IMR-90 (cell line): Measurements from ENCODE around the gene CTCF. TPM values are rescaled to one million over a fixed set of nuclear protein-coding genes. Genes with fewer than 3 reads are reported as not detected.

Experiments used
- ATAC-seq: fragments of 200-7000 bp; cut with Tn5 transposase; 2 replicates; pipeline ENCODE4 v1.9.1; 2020; ENCODE audit warnings: low read depth, mild to moderate bottlenecking, moderate library complexity
- BruUV-seq: library from RNA; stranded (reverse); fragments of 400-500 nt; replicated peaks from 2 replicates; lab custom pipeline; 2021; lab: Mats Ljungman, UMichigan
- CTCF ChIA-PET: fragments of 300-600 bp; formaldehyde crosslinking; extraction: SDS; loops from one replicate; lab custom pipeline; 2021; ENCODE audit warnings: antibody characterized with exemption; lab: Yijun Ruan, JAX
- POLR2A ChIA-PET: fragments of 300-600 bp; sonication (Branson Sonifier 250); formaldehyde crosslinking; loops from one replicate; lab custom pipeline; 2022; ENCODE audit warnings: antibody characterized with exemption; ENCODE audit not compliant: unreplicated experiment; lab: Charles Lee
- DNase-seq: peaks from one replicate; pipeline ENCODE4 v3.0.0; 2013
- H2AFZ ChIP-seq: replicated peaks from 2 replicates; pipeline ENCODE3; 2013; ENCODE audit warnings: low read length, mild to moderate bottlenecking; ENCODE audit not compliant: poor library complexity
- H2AK5ac ChIP-seq: 2 replicates; pipeline ENCODE4 v1.6.1; 2013; ENCODE audit warnings: low read depth, low read length, inconsistent platforms
- H2AK9ac ChIP-seq: replicated peaks from 2 replicates; pipeline ENCODE3; 2013; ENCODE audit warnings: mild to moderate bottlenecking, low read depth, low read length, moderate library complexity; ENCODE audit not compliant: poor library complexity
- H2BK120ac ChIP-seq: 2 replicates; pipeline ENCODE4 v1.6.1; 2013; ENCODE audit warnings: low read depth, low read length, inconsistent platforms
- H2BK15ac ChIP-seq: 3 replicates; pipeline ENCODE4 v1.6.1; 2013; ENCODE audit warnings: low read depth, low read length, inconsistent platforms
- H2BK20ac ChIP-seq: 2 replicates; pipeline ENCODE4 v1.6.1; 2013; ENCODE audit warnings: low read depth, mild to moderate bottlenecking, inconsistent platforms, low read length, moderate library complexity
- H2BK5ac ChIP-seq: 2 replicates; pipeline ENCODE4 v1.6.1; 2013; ENCODE audit warnings: mild to moderate bottlenecking, low read depth, low read length, inconsistent platforms; ENCODE audit not compliant: poor library complexity, severe bottlenecking
- H3K14ac ChIP-seq: replicated peaks from 2 replicates; pipeline ENCODE4 v1.6.1; 2013; ENCODE audit warnings: low read depth, low read length, inconsistent platforms
- H3K18ac ChIP-seq: 2 replicates; pipeline ENCODE4 v1.6.1; 2013; ENCODE audit warnings: low read depth, low read length, control low read depth
- H3K23ac ChIP-seq: 2 replicates; pipeline ENCODE4 v1.6.1; 2013; ENCODE audit warnings: low read depth, low read length, inconsistent platforms
- H3K27ac ChIP-seq: 2 replicates; pipeline ENCODE4 v1.5.1; 2013; ENCODE audit warnings: mild to moderate bottlenecking, control low read depth, low read length; ENCODE audit not compliant: insufficient read depth
- H3K27me3 ChIP-seq: 2 replicates; pipeline ENCODE4 v1.6.1; 2013; ENCODE audit warnings: low read length; ENCODE audit not compliant: control insufficient read depth, insufficient read depth
- H3K36me3 ChIP-seq: 2 replicates; pipeline ENCODE4 v1.6.1; 2013; ENCODE audit warnings: low read length, mixed read lengths; ENCODE audit not compliant: control insufficient read depth, insufficient read depth
- H3K4ac ChIP-seq: 2 replicates; pipeline ENCODE4 v1.6.1; 2013; ENCODE audit warnings: low read depth, low read length, inconsistent platforms
- H3K4me1 ChIP-seq: 2 replicates; pipeline ENCODE4 v1.6.1; 2013; ENCODE audit warnings: low read length, mixed read lengths; ENCODE audit not compliant: control insufficient read depth, insufficient read depth
- H3K4me2 ChIP-seq: 2 replicates; pipeline ENCODE4 v1.6.1; 2013; ENCODE audit warnings: low read depth, mild to moderate bottlenecking, control low read depth, low read length, moderate library complexity
- H3K4me3 ChIP-seq: 2 replicates; pipeline ENCODE4 v1.5.1; 2013; ENCODE audit warnings: low read depth, mild to moderate bottlenecking, control low read depth, low read length, moderate library complexity; ENCODE audit not compliant: insufficient read depth
- H3K56ac ChIP-seq: 2 replicates; pipeline ENCODE4 v1.6.1; 2013; ENCODE audit warnings: low read length, inconsistent platforms; ENCODE audit not compliant: insufficient read depth; ENCODE audit errors: extremely low read depth
- H3K79me1 ChIP-seq, 2 experiments: 2 replicates each; pipeline ENCODE4 v1.6.1; 2013; ENCODE audit warnings: low read length in 2 of 2, inconsistent platforms in 1 of 2, low read depth in 1 of 2
- H3K9ac ChIP-seq: 2 replicates; pipeline ENCODE4 v1.6.1; 2013; ENCODE audit warnings: low read depth, low read length, control low read depth
- H3K9me1 ChIP-seq: 2 replicates; pipeline ENCODE4 v1.6.1; 2013; ENCODE audit warnings: low read length, inconsistent platforms; ENCODE audit not compliant: insufficient read depth
- H3K9me3 ChIP-seq: 2 replicates; pipeline ENCODE4 v1.6.1; 2013; ENCODE audit warnings: low read length; ENCODE audit not compliant: control insufficient read depth, insufficient read depth
- H4K20me1 ChIP-seq: 2 replicates; pipeline ENCODE4 v1.6.1; 2013; ENCODE audit warnings: low read length, inconsistent platforms; ENCODE audit not compliant: insufficient read depth
- H4K5ac ChIP-seq: 2 replicates; pipeline ENCODE4 v1.6.1; 2013; ENCODE audit warnings: mild to moderate bottlenecking, low read depth, low read length, control low read depth
- H4K8ac ChIP-seq, 2 experiments: 2 replicates each; pipeline ENCODE4 v1.6.1; 2013; ENCODE audit warnings: low read depth in 2 of 2, low read length in 2 of 2, control low read depth in 1 of 2, inconsistent platforms in 1 of 2
- H4K91ac ChIP-seq: 2 replicates; pipeline ENCODE4 v1.6.1; 2013; ENCODE audit warnings: low read depth, low read length, inconsistent platforms; ENCODE audit not compliant: insufficient read depth
- FOS ChIP-seq: fragments of 150-350 bp; IDR thresholded peaks from 2 replicates; pipeline ENCODE4 v1.6.1; 2016; ENCODE audit warnings: low read depth, low read length
- RAD21 ChIP-seq: IDR thresholded peaks from 2 replicates; pipeline ENCODE4 v1.6.1; 2012; ENCODE audit warnings: low read length, improper control_type of control experiment
- RCOR1 ChIP-seq: IDR thresholded peaks from 2 replicates; pipeline ENCODE4 v1.6.1; 2012; ENCODE audit warnings: mild to moderate bottlenecking, low read length, improper control_type of control experiment; ENCODE audit not compliant: insufficient replicate concordance
- dilution Hi-C: fragments of 300-500 bp; cut with HindIII; formaldehyde crosslinking; loops from one replicate; pipeline ENCODE4 v1.14.3; 2018; ENCODE audit warnings: low sequenced_read_pairs; ENCODE audit not compliant: unreplicated experiment
- in situ Hi-C: fragments of 300-500 bp; cut with MboI; formaldehyde crosslinking; loops from 3 replicates; pipeline ENCODE4 v1.14.3; 2019; ENCODE audit warnings: low sequenced_read_pairs, inconsistent platforms, mixed read lengths
- intact Hi-C: fragments of 100-400 bp; cut with micrococcal nuclease; formaldehyde crosslinking; loops from 2 replicates; pipeline ENCODE4 v1.10.0; 2022
- polyA plus RNA-seq, 3 experiments: library from polyadenylated mRNA; depleted of rRNA; stranded (reverse); fragments of >200 nt; gene quantifications; 2 replicates each; pipeline ENCODE4 v1.2.3, GENCODE V29; 2012; ENCODE audit warnings: low replicate concordance in 1 of 3
- total RNA-seq: library from RNA; depleted of rRNA; stranded (reverse); fragments of >200 nt; gene quantifications from 2 replicates; pipeline ENCODE4 v1.2.3, GENCODE V29; 2012

The CTCF gene
- total and polyA plus RNA-seq, 2 of the 4 experiments (the other 2 are of a cell fraction), result 16.1 to 22.8 TPM

DNA sequence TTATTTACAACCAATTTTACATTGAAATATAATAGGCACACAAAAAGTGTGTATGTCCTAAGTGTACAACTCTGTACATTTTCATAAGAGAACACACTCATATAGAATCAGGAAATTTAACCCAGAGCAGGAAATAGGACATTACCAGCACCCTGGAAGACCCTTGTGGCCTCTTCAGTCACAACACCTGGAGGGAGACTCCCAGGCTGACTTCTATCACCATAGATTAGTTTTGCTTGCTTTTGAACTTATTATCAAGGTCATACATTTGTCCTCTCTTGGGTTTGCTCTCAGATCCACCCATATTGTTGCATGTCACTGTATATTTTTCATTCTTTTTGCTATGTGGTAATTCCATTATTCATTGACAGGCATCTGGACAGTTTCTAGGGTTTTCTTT, 27.9 kb upstream of the CTCF start:
- Histone ChIP-seq H3K14ac (no peak overlapping the region), H2BK120ac (no peak overlapping the region), H4K91ac (no peak overlapping the region), H3K23ac (no peak overlapping the region), H3K9me3 (no peaks in the 10 kb centered on the region), H2BK5ac (no peak overlapping the region), H3K4ac (no peak overlapping the region), H2AFZ (no peak overlapping the region), H3K4me2 (no peak overlapping the region), H3K18ac (no peak overlapping the region), H3K27me3 (no peaks in the 10 kb centered on the region), H3K56ac (no peak overlapping the region), H3K4me3 (no peak overlapping the region), H4K20me1 (peaks cover 86% of the 10 kb centered on the region), H2BK20ac (no peak overlapping the region), H3K36me3 (peaks cover 9% of the 10 kb centered on the region), H3K79me1 (peaks cover 39 to 90% of the 10 kb centered on the region in 2 experiments), H3K9ac (no peak overlapping the region), H2BK15ac (no peak overlapping the region), H2AK5ac (no peak overlapping the region), H2AK9ac (no peak overlapping the region), H4K5ac (no peak overlapping the region), H3K9me1 (peaks cover 25% of the 10 kb centered on the region), H3K4me1 (peaks cover 21% of the 10 kb centered on the region), H3K27ac (no peak overlapping the region), H4K8ac (no peak overlapping the region)
- dilution Hi-C loops, result no loop called here
- TF ChIP-seq RCOR1, result no peak
- no peak for TF ChIP-seq FOS
- no peak for TF ChIP-seq RAD21
- DNase-seq (no peak), ATAC-seq (no peak)
- ChIA-PET POLR2A (no interaction called here), CTCF (interaction anchor here (2.4 kb wide), 1 partner anchor 13 kb away, joined by 8 read pairs; no protein-coding TSS in a partner anchor)
- intact Hi-C loops, result no loop called here
- BruUV-seq, result no TSS peak
- in situ Hi-C loops, result loop anchor here (25.0 kb wide), 1 partner anchor 403 kb away; the partner anchor contains the start of genes CTRL, LCAT and PSMB10
